ENCODE data around the gene IL1R1. TPM values are rescaled to one million over a fixed set of nuclear protein-coding genes. Genes with fewer than 3 reads are reported as not detected.

The IL1R1 gene
- total and polyA plus RNA-seq, 10 of the 15 experiments (the other 5 are each of a cell fraction or from before 2014, with no cell fraction given): 0.17 to 13.2 (median 0.53) TPM

DNA sequence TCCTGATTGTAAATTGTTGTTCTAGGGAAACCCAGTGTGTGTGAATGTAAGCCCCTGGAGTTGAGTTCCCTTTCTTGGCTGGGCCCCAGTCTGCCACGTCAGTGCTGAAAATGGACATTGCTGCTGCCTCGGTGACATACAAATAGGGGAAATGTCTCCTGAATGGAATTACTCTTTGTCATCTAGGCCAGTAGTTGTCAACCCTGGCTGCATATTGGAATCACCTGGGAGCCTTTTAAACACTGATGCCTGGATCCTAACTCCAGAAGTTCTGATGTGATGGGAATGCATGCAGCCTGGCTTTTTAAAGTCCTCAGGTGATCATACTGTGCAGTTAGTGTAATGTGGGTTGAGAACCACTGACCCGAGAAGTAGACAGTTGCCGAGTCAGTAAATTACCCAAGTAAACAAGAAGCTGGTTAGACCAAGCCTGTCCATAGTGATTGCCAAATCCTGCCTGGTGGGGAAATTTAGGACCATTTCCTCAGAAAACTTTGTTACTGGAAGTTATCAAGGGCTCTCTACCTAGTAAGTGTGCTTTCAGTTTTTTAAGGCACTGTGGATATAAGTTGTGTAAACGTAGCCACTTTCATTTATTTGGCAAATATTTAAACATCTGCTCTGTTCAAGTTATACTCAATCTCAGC, 27.6 kb upstream of the IL1R1 start:
- Histone ChIP-seq H3K27me3 (replicated peaks in 1 of 2; ENCODE audit: control insufficient read depth in 2 of 2, insufficient read depth in 2 of 2, low read length in 1 of 2) (no peaks in the 10 kb centered on the region), H3K9ac (ENCODE audit: control insufficient read depth, insufficient read depth, low read length) (no peak overlapping the region), H3K4me3 (no peak overlapping the region), H2AFZ (ENCODE audit: control insufficient read depth, low read depth, low read length) (peak overlapping the region; percentile 7; the same call in 1 of the 2 replicates), H3K36me3 (ENCODE audit: control insufficient read depth in 2 of 2, insufficient read depth in 2 of 2, low read length in 1 of 2) (no peaks in the 10 kb centered on the region), H3K9me3 (replicated peaks; ENCODE audit: control insufficient read depth, insufficient read depth, low read length) (no peaks in the 10 kb centered on the region; the same call in 2 of the 3 replicates), H3K79me2 (ENCODE audit: control insufficient read depth, insufficient read depth, low read length) (no peaks in the 10 kb centered on the region), H3K4me1 (ENCODE audit: control insufficient read depth, insufficient read depth, low read length) (peaks cover 14% of the 10 kb centered on the region), H3K27ac (ENCODE audit: control insufficient read depth, insufficient read depth) (peak overlapping the region; percentile 17; the same call in 1 of the 2 replicates), H3K4me2 (ENCODE audit: control insufficient read depth, insufficient read depth) (peak overlapping the region; percentile 26), H4K20me1 (ENCODE audit: control insufficient read depth, insufficient read depth) (no peaks in the 10 kb centered on the region)
- ATAC-seq: peak; percentile 69
- POLR2A ChIA-PET: interaction anchor here (0.9 to 1.3 kb wide), 5 partner anchors 9 to 90 kb away, joined by 3 to 7 read pairs (median 4); no protein-coding TSS in a partner anchor
- no peak for FAIRE-seq
- intact Hi-C loops (cut with micrococcal nuclease; ENCODE audit: unreplicated experiment): loop anchor here (10.0 kb wide), 1 partner anchor 250 kb away; no protein-coding TSS in a partner anchor
- in situ Hi-C loops (cut with MboI): no loop called here
- RAD21 ChIA-PET (ENCODE audit: unreplicated experiment): interaction anchor here (0.6 to 3.8 kb wide), 13 partner anchors 10 to 125 kb away, joined by 3 to 32 read pairs (median 6); no protein-coding TSS in a partner anchor
- CTCF ChIA-PET: interaction anchor here (1.3 to 2.7 kb wide), 7 partner anchors 10 to 231 kb away, joined by 3 to 12 read pairs (median 5); no protein-coding TSS in a partner anchor
- TSS peak; percentile 9 for BruUV-seq (replicated peaks)
- 2% methylated on average over 5 of the region's 5 CpGs for WGBS (ENCODE audit: insufficient coverage, insufficient replicate concordance, low lambda C conversion rate, missing lambda C conversion rate)
- SMC1A ChIA-PET (ENCODE audit: uncharacterized antibody, unreplicated experiment): interaction anchor here (0.6 to 3.8 kb wide), 16 partner anchors 10 to 621 kb away, joined by 3 to 32 read pairs (median 6); no protein-coding TSS in a partner anchor
- DNase-seq (ENCODE audit: low read depth, low spot score): no peak
- TF ChIP-seq SPI1 (IDR thresholded peaks at IDR 0.05; ENCODE audit: borderline replicate concordance, insufficient read depth, low read depth, low read length): peak; percentile 32; the same call in 1 of the 2 replicates
- no peak for TF ChIP-seq TCF12 (IDR thresholded peaks at IDR 0.05; ENCODE audit: low read depth, low read length)
- TF ChIP-seq NR2F1 (conservative IDR thresholded peaks at IDR 0.05): peak; percentile 77
- TF ChIP-seq BHLHE40 (IDR thresholded peaks at IDR 0.05; ENCODE audit: borderline replicate concordance in 1 of 2, low read depth in 2 of 2, low read length in 1 of 2): peak in 1 of 2 experiments; percentile 47; a peak in 2 of 4 replicates
- TF ChIP-seq IKZF1 (conservative IDR thresholded peaks at IDR 0.05): peak; percentile 41; the same call in 1 of the 2 replicates
- peak in 1 of 2 experiments; percentile 26; a peak in 2 of 4 replicates for TF ChIP-seq IKZF2 (IDR thresholded peaks at IDR 0.05)
- TF ChIP-seq NFXL1 (IDR thresholded peaks at IDR 0.05; ENCODE audit: borderline replicate concordance): no peak
- TF ChIP-seq FOXM1 (IDR thresholded peaks at IDR 0.05; ENCODE audit: low read depth, low read length): no peak
- no peak for TF ChIP-seq SP1 (IDR thresholded peaks at IDR 0.05; ENCODE audit: low read depth, low read length)
- TF ChIP-seq, protein P1, sequence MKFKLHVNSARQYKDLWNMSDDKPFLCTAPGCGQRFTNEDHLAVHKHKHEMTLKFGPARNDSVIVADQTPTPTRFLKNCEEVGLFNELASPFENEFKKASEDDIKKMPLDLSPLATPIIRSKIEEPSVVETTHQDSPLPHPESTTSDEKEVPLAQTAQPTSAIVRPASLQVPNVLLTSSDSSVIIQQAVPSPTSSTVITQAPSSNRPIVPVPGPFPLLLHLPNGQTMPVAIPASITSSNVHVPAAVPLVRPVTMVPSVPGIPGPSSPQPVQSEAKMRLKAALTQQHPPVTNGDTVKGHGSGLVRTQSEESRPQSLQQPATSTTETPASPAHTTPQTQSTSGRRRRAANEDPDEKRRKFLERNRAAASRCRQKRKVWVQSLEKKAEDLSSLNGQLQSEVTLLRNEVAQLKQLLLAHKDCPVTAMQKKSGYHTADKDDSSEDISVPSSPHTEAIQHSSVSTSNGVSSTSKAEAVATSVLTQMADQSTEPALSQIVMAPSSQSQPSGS (IDR thresholded peaks at IDR 0.05; ENCODE audit: low read length): 0 out of 2 replicates have a peak, but pooled peaks have one; percentile 5
- TF ChIP-seq CHD4 (IDR thresholded peaks at IDR 0.05): no peak
- TF ChIP-seq, protein P2, sequence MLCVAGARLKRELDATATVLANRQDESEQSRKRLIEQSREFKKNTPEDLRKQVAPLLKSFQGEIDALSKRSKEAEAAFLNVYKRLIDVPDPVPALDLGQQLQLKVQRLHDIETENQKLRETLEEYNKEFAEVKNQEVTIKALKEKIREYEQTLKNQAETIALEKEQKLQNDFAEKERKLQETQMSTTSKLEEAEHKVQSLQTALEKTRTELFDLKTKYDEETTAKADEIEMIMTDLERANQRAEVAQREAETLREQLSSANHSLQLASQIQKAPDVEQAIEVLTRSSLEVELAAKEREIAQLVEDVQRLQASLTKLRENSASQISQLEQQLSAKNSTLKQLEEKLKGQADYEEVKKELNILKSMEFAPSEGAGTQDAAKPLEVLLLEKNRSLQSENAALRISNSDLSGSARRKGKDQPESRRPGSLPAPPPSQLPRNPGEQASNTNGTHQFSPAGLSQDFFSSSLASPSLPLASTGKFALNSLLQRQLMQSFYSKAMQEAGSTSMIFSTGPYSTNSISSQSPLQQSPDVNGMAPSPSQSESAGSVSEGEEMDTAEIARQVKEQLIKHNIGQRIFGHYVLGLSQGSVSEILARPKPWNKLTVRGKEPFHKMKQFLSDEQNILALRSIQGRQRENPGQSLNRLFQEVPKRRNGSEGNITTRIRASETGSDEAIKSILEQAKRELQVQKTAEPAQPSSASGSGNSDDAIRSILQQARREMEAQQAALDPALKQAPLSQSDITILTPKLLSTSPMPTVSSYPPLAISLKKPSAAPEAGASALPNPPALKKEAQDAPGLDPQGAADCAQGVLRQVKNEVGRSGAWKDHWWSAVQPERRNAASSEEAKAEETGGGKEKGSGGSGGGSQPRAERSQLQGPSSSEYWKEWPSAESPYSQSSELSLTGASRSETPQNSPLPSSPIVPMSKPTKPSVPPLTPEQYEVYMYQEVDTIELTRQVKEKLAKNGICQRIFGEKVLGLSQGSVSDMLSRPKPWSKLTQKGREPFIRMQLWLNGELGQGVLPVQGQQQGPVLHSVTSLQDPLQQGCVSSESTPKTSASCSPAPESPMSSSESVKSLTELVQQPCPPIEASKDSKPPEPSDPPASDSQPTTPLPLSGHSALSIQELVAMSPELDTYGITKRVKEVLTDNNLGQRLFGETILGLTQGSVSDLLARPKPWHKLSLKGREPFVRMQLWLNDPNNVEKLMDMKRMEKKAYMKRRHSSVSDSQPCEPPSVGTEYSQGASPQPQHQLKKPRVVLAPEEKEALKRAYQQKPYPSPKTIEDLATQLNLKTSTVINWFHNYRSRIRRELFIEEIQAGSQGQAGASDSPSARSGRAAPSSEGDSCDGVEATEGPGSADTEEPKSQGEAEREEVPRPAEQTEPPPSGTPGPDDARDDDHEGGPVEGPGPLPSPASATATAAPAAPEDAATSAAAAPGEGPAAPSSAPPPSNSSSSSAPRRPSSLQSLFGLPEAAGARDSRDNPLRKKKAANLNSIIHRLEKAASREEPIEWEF (IDR thresholded peaks at IDR 0.05; ENCODE audit: insufficient replicate concordance, low read depth, low read length): peak; percentile 2
- TF ChIP-seq STAT3 (IDR thresholded peaks at IDR 0.05; ENCODE audit: low read depth, low read length): no peak
- TF ChIP-seq CBX5 (IDR thresholded peaks at IDR 0.05; ENCODE audit: low read depth): no peak
- peak; percentile 52; the same call in 1 of the 2 replicates for TF ChIP-seq DPF2 (IDR thresholded peaks at IDR 0.05)
- TF ChIP-seq NFIC (IDR thresholded peaks at IDR 0.05; ENCODE audit: low read depth, low read length): 0 out of 2 replicates have a peak, but pooled peaks have one; percentile 15
